GM12878 (cell line): ENCODE results near the gene HYAL4.

Experiments used
- BCL11A ChIP-seq: IDR thresholded peaks from 2 replicates; pipeline ENCODE4 v1.6.1; 2011; ENCODE audit warnings: low read depth, low read length
- CHD4 ChIP-seq: fragments of 200-600 bp; sonication (generic); IDR thresholded peaks from 2 replicates; pipeline ENCODE4 v1.6.1; 2016; ENCODE audit warnings: mild to moderate bottlenecking
- FOS ChIP-seq: IDR thresholded peaks from 3 replicates; pipeline ENCODE4 v1.6.1; 2011; ENCODE audit warnings: borderline replicate concordance; ENCODE audit not compliant: insufficient read length; ENCODE audit errors: extremely low read depth
- FOXK2 ChIP-seq: fragments of 450-650 bp; IDR thresholded peaks from 2 replicates; pipeline ENCODE4 v1.6.1; 2017; ENCODE audit warnings: mild to moderate bottlenecking, moderate library complexity
- GABPA ChIP-seq: IDR thresholded peaks from 2 replicates; pipeline ENCODE4 v1.6.1; 2014; ENCODE audit warnings: antibody characterized with exemption, low read depth, mild to moderate bottlenecking, inconsistent platforms
- HCFC1 ChIP-seq: fragments of 150-350 bp; IDR thresholded peaks from 2 replicates; pipeline ENCODE4 v1.6.1; 2014; ENCODE audit warnings: low read length
- MEF2B ChIP-seq: fragments of 450-650 bp; IDR thresholded peaks from 2 replicates; pipeline ENCODE4 v1.6.1; 2018; ENCODE audit warnings: mild to moderate bottlenecking, moderate library complexity; ENCODE audit not compliant: partially characterized antibody, poor library complexity, severe bottlenecking
- PML ChIP-seq: IDR thresholded peaks from 2 replicates; pipeline ENCODE4 v1.6.1; 2012; ENCODE audit warnings: low read length, inconsistent platforms
- POLR2A ChIP-seq: IDR thresholded peaks from 2 replicates; pipeline ENCODE4 v1.6.1; 2011; ENCODE audit warnings: low read depth, mild to moderate bottlenecking, low read length
- SMAD5 ChIP-seq: IDR thresholded peaks from 2 replicates; pipeline ENCODE4 v1.6.1; 2016; ENCODE audit warnings: antibody characterized with exemption, low read depth
- WRNIP1 ChIP-seq: IDR thresholded peaks from 2 replicates; pipeline ENCODE4 v1.6.1; 2011; ENCODE audit warnings: low read depth, low read length, improper control_type of control experiment, borderline replicate concordance
- TF ChIP-seq, protein P1 (sequence below), 3 experiments: IDR thresholded peaks in 2 of 3; conservative IDR thresholded peaks in 1 of 3; 2 replicates each; pipeline ENCODE4 v1.5.1; 2011; ENCODE audit warnings: low read depth in 3 of 3, low read length in 3 of 3, mild to moderate bottlenecking in 3 of 3, control low read depth in 2 of 3, moderate library complexity in 2 of 3, inconsistent platforms in 1 of 3, mixed read lengths in 1 of 3; ENCODE audit not compliant: control insufficient read depth in 2 of 3, insufficient read depth in 1 of 3; ENCODE audit errors: extremely low read depth in 1 of 3

GRCh38 chr7:123863461-123863860, 18.5 kb downstream of the HYAL4 start:
- TF ChIP-seq FOS (no peak), WRNIP1 (no peak), HCFC1 (no peak), GABPA (no peak), MEF2B (no peak), CHD4 (no peak), SMAD5 (no peak), POLR2A (no peak), FOXK2 (no peak), BCL11A (no peak), PML (no peak)
- TF ChIP-seq, protein P1, sequence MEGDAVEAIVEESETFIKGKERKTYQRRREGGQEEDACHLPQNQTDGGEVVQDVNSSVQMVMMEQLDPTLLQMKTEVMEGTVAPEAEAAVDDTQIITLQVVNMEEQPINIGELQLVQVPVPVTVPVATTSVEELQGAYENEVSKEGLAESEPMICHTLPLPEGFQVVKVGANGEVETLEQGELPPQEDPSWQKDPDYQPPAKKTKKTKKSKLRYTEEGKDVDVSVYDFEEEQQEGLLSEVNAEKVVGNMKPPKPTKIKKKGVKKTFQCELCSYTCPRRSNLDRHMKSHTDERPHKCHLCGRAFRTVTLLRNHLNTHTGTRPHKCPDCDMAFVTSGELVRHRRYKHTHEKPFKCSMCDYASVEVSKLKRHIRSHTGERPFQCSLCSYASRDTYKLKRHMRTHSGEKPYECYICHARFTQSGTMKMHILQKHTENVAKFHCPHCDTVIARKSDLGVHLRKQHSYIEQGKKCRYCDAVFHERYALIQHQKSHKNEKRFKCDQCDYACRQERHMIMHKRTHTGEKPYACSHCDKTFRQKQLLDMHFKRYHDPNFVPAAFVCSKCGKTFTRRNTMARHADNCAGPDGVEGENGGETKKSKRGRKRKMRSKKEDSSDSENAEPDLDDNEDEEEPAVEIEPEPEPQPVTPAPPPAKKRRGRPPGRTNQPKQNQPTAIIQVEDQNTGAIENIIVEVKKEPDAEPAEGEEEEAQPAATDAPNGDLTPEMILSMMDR (IDR thresholded peaks at IDR 0.05 in 2 of 3, conservative IDR thresholded peaks at IDR 0.05 in 1 of 3; ENCODE audit: control insufficient read depth in 2 of 3, extremely low read depth in 1 of 3, insufficient read depth in 1 of 3, low read depth in 3 of 3, low read length in 3 of 3), result no peak
